WTC11 (cell line): Measurements from ENCODE around the gene PLCH2. TPM values are rescaled to one million over a fixed set of nuclear protein-coding genes. Genes with fewer than 3 reads are reported as not detected.

Source experiments
- ATAC-seq: fragments of 200-7000 bp; cut with Tn5 transposase; 2 replicates; pipeline ENCODE4 v1.10.0; 2021; ENCODE audit warnings: mild to moderate bottlenecking, moderate library complexity
- CTCF ChIA-PET: fragments of 300-600 bp; sonication (Branson Sonifier 250); formaldehyde crosslinking; loops from one replicate; lab custom pipeline; 2021; ENCODE audit warnings: antibody characterized with exemption; lab: Charles Lee
- POLR2A ChIA-PET: fragments of 350-600 bp; sonication (Branson Sonifier 250); formaldehyde crosslinking; loops from one replicate; lab custom pipeline; 2021; ENCODE audit warnings: antibody characterized with exemption; lab: Charles Lee
- DNase-seq: peaks from one replicate; pipeline ENCODE4 v3.0.0; 2021; ENCODE audit warnings: low spot score
- H3K27ac Mint-ChIP-seq: 2 replicates; pipeline ENCODE4 v1.8.0; 2021; ENCODE audit warnings: mixed read lengths
- H3K27me3 Mint-ChIP-seq: 2 replicates; pipeline ENCODE4 v1.8.0; 2021; ENCODE audit warnings: low read depth, mild to moderate bottlenecking, moderate library complexity, mixed read lengths
- H3K36me3 Mint-ChIP-seq: 2 replicates; pipeline ENCODE4 v1.8.0; 2021; ENCODE audit warnings: mixed read lengths
- H3K4me1 Mint-ChIP-seq: 2 replicates; pipeline ENCODE4 v1.8.0; 2022; ENCODE audit warnings: mixed read lengths
- H3K4me3 Mint-ChIP-seq: 2 replicates; pipeline ENCODE4 v1.8.0; 2021; ENCODE audit warnings: mild to moderate bottlenecking, moderate library complexity, mixed read lengths
- H3K9me3 Mint-ChIP-seq: 2 replicates; pipeline ENCODE4 v1.8.0; 2021; ENCODE audit warnings: mixed read lengths
- CBFB ChIP-seq: sonication (generic); formaldehyde crosslinking; IDR thresholded peaks from 2 replicates; pipeline ENCODE4 v1.8.1; 2022; ENCODE audit warnings: mild to moderate bottlenecking, low read depth, missing genetic modification reagents
- CREM ChIP-seq: sonication (generic); formaldehyde crosslinking; IDR thresholded peaks from 2 replicates; pipeline ENCODE4 v1.8.1; 2022; ENCODE audit warnings: mild to moderate bottlenecking, missing genetic modification reagents, moderate library complexity
- JAZF1 ChIP-seq: fragments of 250-450 bp; sonication (Bioruptor Pico); IDR thresholded peaks from 2 replicates; pipeline ENCODE4 v1.9.0; 2021; ENCODE audit warnings: moderate library complexity, mild to moderate bottlenecking, inconsistent platforms
- NFE2L1 ChIP-seq: sonication (generic); formaldehyde crosslinking; IDR thresholded peaks from 2 replicates; pipeline ENCODE4 v1.8.1; 2023; ENCODE audit warnings: missing genetic modification reagents
- PRRX2 ChIP-seq: fragments of 250-450 bp; sonication (Bioruptor Pico); IDR thresholded peaks from 2 replicates; pipeline ENCODE4 v1.8.0; 2021; ENCODE audit warnings: mild to moderate bottlenecking
- RELA ChIP-seq: sonication (generic); formaldehyde crosslinking; IDR thresholded peaks from 2 replicates; pipeline ENCODE4 v1.8.1; 2022; ENCODE audit warnings: missing genetic modification reagents, mild to moderate bottlenecking, borderline replicate concordance
- ZBTB21 ChIP-seq: sonication (generic); formaldehyde crosslinking; IDR thresholded peaks from 2 replicates; pipeline ENCODE4 v1.8.1; 2023; ENCODE audit warnings: mild to moderate bottlenecking, missing genetic modification reagents, borderline replicate concordance
- ZNF219 ChIP-seq: sonication (generic); formaldehyde crosslinking; IDR thresholded peaks from 2 replicates; pipeline ENCODE4 v1.8.0; 2023; ENCODE audit warnings: missing genetic modification reagents, mild to moderate bottlenecking, borderline replicate concordance
- ZNF232 ChIP-seq: sonication (generic); formaldehyde crosslinking; IDR thresholded peaks from 2 replicates; pipeline ENCODE4 v1.8.0; 2022; ENCODE audit warnings: mild to moderate bottlenecking, missing genetic modification reagents
- total RNA-seq: library from RNA; stranded (reverse); gene quantifications from 3 replicates; pipeline ENCODE4 v1.2.3, GENCODE V29; 2021
- TF ChIP-seq, protein P1 (sequence below): sonication (generic); formaldehyde crosslinking; IDR thresholded peaks from 2 replicates; pipeline ENCODE4 v1.8.0; 2022; ENCODE audit warnings: mild to moderate bottlenecking, missing genetic modification reagents
- TF ChIP-seq, protein P2 (sequence below): fragments of 250-450 bp; sonication (Bioruptor Pico); IDR thresholded peaks from 2 replicates; pipeline ENCODE4 v1.9.0; 2021; ENCODE audit warnings: moderate library complexity, mild to moderate bottlenecking, inconsistent platforms, borderline replicate concordance
- TF ChIP-seq, protein P3 (sequence below): fragments of 250-450 bp; sonication (Bioruptor Pico); IDR thresholded peaks from 2 replicates; pipeline ENCODE4 v1.8.0; 2021; ENCODE audit warnings: mild to moderate bottlenecking
- TF ChIP-seq, protein P4 (sequence below): fragments of 250-450 bp; sonication (Bioruptor Pico); IDR thresholded peaks from 2 replicates; pipeline ENCODE4 v1.9.0; 2021; ENCODE audit warnings: mild to moderate bottlenecking
- TF ChIP-seq, protein P5 (sequence below): sonication (generic); formaldehyde crosslinking; IDR thresholded peaks from 2 replicates; pipeline ENCODE4 v1.8.0; 2023; ENCODE audit warnings: missing genetic modification reagents
- TF ChIP-seq, protein P6 (sequence below): sonication (generic); formaldehyde crosslinking; IDR thresholded peaks from 2 replicates; pipeline ENCODE4 v1.8.1; 2023; ENCODE audit warnings: mild to moderate bottlenecking, missing genetic modification reagents, moderate library complexity
- TF ChIP-seq, protein P7 (sequence below): fragments of 200-600 bp; IDR thresholded peaks from 2 replicates; pipeline ENCODE4 v1.8.0; 2022; ENCODE audit warnings: antibody characterized with exemption
- TF ChIP-seq, protein P8 (sequence below): fragments of 250-450 bp; sonication (Bioruptor Pico); IDR thresholded peaks from 2 replicates; pipeline ENCODE4 v2.1.2; 2022; ENCODE audit warnings: mild to moderate bottlenecking, moderate library complexity
- TF ChIP-seq, protein P9 (sequence below): sonication (generic); formaldehyde crosslinking; IDR thresholded peaks from 2 replicates; pipeline ENCODE4 v1.8.1; 2023; ENCODE audit warnings: mild to moderate bottlenecking, moderate library complexity, missing genetic modification reagents

The PLCH2 gene
- total RNA-seq, 1 experiment from 2014 or later: 0.17 TPM

DNA sequence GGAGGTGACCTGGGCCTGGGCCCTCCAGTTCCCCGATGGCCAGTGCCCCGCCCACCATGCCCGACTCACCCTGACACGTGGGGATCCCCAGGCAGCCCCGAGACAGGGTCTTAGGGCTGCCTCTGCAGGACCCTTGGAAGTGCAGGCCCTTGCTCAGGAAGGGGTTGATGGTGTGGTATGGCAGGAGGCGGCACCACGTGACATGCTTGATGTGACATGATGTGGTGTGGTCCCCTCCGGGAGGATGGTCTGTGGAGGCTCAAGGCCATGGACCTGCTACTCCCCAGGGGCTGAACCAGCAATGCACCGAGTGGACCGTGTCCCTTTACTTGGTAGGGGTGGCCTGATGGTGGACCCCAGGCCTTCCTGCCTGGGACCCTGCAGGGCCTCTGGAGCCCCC, 21.9 kb upstream of the PLCH2 start:
- H3K36me3 Mint-ChIP-seq: no peaks in the 10 kb centered on the region
- no peaks in the 10 kb centered on the region for H3K4me1 Mint-ChIP-seq
- H3K9me3 Mint-ChIP-seq: no peaks in the 10 kb centered on the region
- H3K4me3 Mint-ChIP-seq: no peak overlapping the region
- TF ChIP-seq NFE2L1 (no peak), ZBTB21 (CRISPR knock-in tag) (no peak), JAZF1 (CRISPR knock-in tag) (no peak), ZNF232 (CRISPR knock-in tag) (no peak), CREM (CRISPR knock-in tag) (no peak)
- TF ChIP-seq, protein P1, sequence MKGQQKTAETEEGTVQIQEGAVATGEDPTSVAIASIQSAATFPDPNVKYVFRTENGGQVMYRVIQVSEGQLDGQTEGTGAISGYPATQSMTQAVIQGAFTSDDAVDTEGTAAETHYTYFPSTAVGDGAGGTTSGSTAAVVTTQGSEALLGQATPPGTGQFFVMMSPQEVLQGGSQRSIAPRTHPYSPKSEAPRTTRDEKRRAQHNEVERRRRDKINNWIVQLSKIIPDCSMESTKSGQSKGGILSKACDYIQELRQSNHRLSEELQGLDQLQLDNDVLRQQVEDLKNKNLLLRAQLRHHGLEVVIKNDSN (CRISPR knock-in tag): no peak
- TF ChIP-seq, protein P2, sequence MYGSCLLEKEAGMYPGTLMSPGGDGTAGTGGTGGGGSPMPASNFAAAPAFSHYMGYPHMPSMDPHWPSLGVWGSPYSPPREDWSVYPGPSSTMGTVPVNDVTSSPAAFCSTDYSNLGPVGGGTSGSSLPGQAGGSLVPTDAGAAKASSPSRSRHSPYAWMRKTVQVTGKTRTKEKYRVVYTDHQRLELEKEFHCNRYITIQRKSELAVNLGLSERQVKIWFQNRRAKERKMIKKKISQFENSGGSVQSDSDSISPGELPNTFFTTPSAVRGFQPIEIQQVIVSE (CRISPR knock-in tag): no peak
- TF ChIP-seq, protein P3, sequence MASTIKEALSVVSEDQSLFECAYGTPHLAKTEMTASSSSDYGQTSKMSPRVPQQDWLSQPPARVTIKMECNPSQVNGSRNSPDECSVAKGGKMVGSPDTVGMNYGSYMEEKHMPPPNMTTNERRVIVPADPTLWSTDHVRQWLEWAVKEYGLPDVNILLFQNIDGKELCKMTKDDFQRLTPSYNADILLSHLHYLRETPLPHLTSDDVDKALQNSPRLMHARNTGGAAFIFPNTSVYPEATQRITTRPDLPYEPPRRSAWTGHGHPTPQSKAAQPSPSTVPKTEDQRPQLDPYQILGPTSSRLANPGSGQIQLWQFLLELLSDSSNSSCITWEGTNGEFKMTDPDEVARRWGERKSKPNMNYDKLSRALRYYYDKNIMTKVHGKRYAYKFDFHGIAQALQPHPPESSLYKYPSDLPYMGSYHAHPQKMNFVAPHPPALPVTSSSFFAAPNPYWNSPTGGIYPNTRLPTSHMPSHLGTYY: no peak
- TF ChIP-seq, protein P4, sequence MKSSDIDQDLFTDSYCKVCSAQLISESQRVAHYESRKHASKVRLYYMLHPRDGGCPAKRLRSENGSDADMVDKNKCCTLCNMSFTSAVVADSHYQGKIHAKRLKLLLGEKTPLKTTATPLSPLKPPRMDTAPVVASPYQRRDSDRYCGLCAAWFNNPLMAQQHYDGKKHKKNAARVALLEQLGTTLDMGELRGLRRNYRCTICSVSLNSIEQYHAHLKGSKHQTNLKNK (CRISPR knock-in tag): no peak
- TF ChIP-seq, protein P5, sequence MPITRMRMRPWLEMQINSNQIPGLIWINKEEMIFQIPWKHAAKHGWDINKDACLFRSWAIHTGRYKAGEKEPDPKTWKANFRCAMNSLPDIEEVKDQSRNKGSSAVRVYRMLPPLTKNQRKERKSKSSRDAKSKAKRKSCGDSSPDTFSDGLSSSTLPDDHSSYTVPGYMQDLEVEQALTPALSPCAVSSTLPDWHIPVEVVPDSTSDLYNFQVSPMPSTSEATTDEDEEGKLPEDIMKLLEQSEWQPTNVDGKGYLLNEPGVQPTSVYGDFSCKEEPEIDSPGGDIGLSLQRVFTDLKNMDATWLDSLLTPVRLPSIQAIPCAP (CRISPR knock-in tag): no peak
- POLR2A ChIA-PET: no interaction called here
- no peak for ATAC-seq
- CTCF ChIA-PET: interaction anchor here (1.4 kb wide), 1 partner anchor 14 kb away, joined by 3 read pairs; no protein-coding TSS in a partner anchor
- no peaks in the 10 kb centered on the region for H3K27me3 Mint-ChIP-seq
- H3K27ac Mint-ChIP-seq: no peak overlapping the region
- DNase-seq: no peak

DNA sequence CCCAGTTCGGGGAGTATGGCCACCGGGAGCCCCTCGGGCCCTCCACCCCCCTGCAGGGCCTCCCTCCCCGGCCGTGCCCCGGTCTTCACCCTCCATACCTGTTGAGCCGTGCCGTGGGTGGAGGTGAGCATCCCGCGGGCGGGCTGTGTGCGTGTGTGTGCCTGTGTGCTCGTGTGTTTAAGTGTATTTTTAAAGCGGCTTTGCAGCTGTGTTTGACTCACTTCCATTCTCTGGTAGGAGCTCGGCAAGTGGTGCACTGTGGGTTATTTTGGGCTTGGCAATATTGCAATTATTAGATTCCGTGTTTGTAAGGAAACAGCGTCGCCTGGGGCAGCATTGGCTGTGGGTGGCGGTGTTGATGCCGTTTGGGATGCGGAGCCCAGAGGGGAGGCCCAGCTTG, 20.3 kb upstream of the PLCH2 start:
- DNase-seq (no peak), ATAC-seq (no peak)
- Mint-ChIP-seq H3K4me3 (no peak overlapping the region), H3K9me3 (no peaks in the 10 kb centered on the region), H3K36me3 (no peaks in the 10 kb centered on the region), H3K27me3 (no peaks in the 10 kb centered on the region), H3K27ac (no peak overlapping the region)
- POLR2A ChIA-PET: no interaction called here
- CTCF ChIA-PET: interaction anchor here (1.1 kb wide), 1 partner anchor 12 kb away, joined by 3 read pairs; no protein-coding TSS in a partner anchor
- TF ChIP-seq, protein P3: no peak
- TF ChIP-seq ZNF232 (CRISPR knock-in tag): no peak
- TF ChIP-seq ZNF219 (CRISPR knock-in tag): no peak
- TF ChIP-seq, protein P6, sequence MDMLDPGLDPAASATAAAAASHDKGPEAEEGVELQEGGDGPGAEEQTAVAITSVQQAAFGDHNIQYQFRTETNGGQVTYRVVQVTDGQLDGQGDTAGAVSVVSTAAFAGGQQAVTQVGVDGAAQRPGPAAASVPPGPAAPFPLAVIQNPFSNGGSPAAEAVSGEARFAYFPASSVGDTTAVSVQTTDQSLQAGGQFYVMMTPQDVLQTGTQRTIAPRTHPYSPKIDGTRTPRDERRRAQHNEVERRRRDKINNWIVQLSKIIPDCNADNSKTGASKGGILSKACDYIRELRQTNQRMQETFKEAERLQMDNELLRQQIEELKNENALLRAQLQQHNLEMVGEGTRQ (CRISPR knock-in tag): no peak
- TF ChIP-seq, protein P7, sequence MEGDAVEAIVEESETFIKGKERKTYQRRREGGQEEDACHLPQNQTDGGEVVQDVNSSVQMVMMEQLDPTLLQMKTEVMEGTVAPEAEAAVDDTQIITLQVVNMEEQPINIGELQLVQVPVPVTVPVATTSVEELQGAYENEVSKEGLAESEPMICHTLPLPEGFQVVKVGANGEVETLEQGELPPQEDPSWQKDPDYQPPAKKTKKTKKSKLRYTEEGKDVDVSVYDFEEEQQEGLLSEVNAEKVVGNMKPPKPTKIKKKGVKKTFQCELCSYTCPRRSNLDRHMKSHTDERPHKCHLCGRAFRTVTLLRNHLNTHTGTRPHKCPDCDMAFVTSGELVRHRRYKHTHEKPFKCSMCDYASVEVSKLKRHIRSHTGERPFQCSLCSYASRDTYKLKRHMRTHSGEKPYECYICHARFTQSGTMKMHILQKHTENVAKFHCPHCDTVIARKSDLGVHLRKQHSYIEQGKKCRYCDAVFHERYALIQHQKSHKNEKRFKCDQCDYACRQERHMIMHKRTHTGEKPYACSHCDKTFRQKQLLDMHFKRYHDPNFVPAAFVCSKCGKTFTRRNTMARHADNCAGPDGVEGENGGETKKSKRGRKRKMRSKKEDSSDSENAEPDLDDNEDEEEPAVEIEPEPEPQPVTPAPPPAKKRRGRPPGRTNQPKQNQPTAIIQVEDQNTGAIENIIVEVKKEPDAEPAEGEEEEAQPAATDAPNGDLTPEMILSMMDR: no peak
- TF ChIP-seq, protein P8, sequence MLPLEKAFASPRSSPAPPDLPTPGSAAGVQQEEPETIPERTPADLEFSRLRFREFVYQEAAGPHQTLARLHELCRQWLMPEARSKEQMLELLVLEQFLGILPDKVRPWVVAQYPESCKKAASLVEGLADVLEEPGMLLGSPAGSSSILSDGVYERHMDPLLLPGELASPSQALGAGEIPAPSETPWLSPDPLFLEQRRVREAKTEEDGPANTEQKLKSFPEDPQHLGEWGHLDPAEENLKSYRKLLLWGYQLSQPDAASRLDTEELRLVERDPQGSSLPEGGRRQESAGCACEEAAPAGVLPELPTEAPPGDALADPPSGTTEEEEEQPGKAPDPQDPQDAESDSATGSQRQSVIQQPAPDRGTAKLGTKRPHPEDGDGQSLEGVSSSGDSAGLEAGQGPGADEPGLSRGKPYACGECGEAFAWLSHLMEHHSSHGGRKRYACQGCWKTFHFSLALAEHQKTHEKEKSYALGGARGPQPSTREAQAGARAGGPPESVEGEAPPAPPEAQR: no peak
- TF ChIP-seq RELA: no peak
- no peak for TF ChIP-seq CBFB (CRISPR knock-in tag)
- no peak for TF ChIP-seq PRRX2 (CRISPR knock-in tag)
- TF ChIP-seq, protein P9, sequence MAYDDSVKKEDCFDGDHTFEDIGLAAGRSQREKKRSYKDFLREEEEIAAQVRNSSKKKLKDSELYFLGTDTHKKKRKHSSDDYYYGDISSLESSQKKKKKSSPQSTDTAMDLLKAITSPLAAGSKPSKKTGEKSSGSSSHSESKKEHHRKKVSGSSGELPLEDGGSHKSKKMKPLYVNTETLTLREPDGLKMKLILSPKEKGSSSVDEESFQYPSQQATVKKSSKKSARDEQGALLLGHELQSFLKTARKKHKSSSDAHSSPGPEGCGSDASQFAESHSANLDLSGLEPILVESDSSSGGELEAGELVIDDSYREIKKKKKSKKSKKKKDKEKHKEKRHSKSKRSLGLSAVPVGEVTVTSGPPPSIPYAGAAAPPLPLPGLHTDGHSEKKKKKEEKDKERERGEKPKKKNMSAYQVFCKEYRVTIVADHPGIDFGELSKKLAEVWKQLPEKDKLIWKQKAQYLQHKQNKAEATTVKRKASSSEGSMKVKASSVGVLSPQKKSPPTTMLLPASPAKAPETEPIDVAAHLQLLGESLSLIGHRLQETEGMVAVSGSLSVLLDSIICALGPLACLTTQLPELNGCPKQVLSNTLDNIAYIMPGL: no peak
- TF ChIP-seq, all 79 proteins: peak for 0
- no peaks in the 10 kb centered on the region for H3K4me1 Mint-ChIP-seq
